ENCODE data around the gene CNTNAP2. TPM values are rescaled to one million over a fixed set of nuclear protein-coding genes. Genes with fewer than 3 reads are reported as not detected.

The CNTNAP2 gene
- total RNA-seq, 2 experiments from 2014 or later: not detected

- H3K4me1 Mint-ChIP-seq (ENCODE audit: low read depth): peaks cover 22% of the 10 kb centered on the region
- no peaks in the 10 kb centered on the region for H3K9me3 Mint-ChIP-seq
- DNase-seq (no peak), ATAC-seq (ENCODE audit: poor library complexity) (no peak)
- POLR2A ChIA-PET: no interaction called here
- intact Hi-C loops (cut with DNase I, micrococcal nuclease): no loop called here
- peaks cover 8% of the 10 kb centered on the region for H3K4me1 ChIP-seq (ENCODE audit: insufficient read depth, low read length)
- no peaks in the 10 kb centered on the region for H3K9me3 ChIP-seq (ENCODE audit: control insufficient read depth in 1 of 2, insufficient read depth in 1 of 2, low read length in 2 of 2)
- peaks cover 93% of the 10 kb centered on the region for H3K27me3 Mint-ChIP-seq
- no peak overlapping the region for H3K4me3 Mint-ChIP-seq
- H3K27ac Mint-ChIP-seq: no peak overlapping the region
- H3K36me3 ChIP-seq (ENCODE audit: insufficient read depth, low read length): no peaks in the 10 kb centered on the region
- TF ChIP-seq CTCF (IDR thresholded peaks at IDR 0.05): no peak
- peaks cover 38 to 67% of the 10 kb centered on the region in 2 experiments for H3K27me3 ChIP-seq (ENCODE audit: control insufficient read depth in 1 of 2, insufficient read depth in 2 of 2, low read length in 2 of 2)
- H3K36me3 Mint-ChIP-seq (ENCODE audit: low read depth): no peaks in the 10 kb centered on the region
- no peak overlapping the region for H3K27ac ChIP-seq (ENCODE audit: low read depth in 1 of 2, low read length in 2 of 2)
- CTCF ChIA-PET: no interaction called here
- H3K4me3 ChIP-seq (ENCODE audit: low read length): no peak overlapping the region
These were observed 2221.6 kb downstream of the CNTNAP2 start for GRCh38 chr7:148337995-148338747.

- H3K4me3 Mint-ChIP-seq: no peak overlapping the region
- peaks cover 90% of the 10 kb centered on the region for H3K27me3 Mint-ChIP-seq
- Histone ChIP-seq H3K4me3 (ENCODE audit: low read length) (no peak overlapping the region), H3K9me3 (ENCODE audit: control insufficient read depth in 1 of 2, insufficient read depth in 1 of 2, low read length in 2 of 2) (no peaks in the 10 kb centered on the region), H3K27ac (ENCODE audit: low read depth in 1 of 2, low read length in 2 of 2) (no peak overlapping the region), H3K4me1 (ENCODE audit: insufficient read depth, low read length) (peaks cover 8% of the 10 kb centered on the region), H3K36me3 (ENCODE audit: insufficient read depth, low read length) (no peaks in the 10 kb centered on the region), H3K27me3 (ENCODE audit: control insufficient read depth in 1 of 2, insufficient read depth in 2 of 2, low read length in 2 of 2) (peaks cover 38 to 67% of the 10 kb centered on the region in 2 experiments)
- no peak for DNase-seq
- CTCF ChIA-PET: no interaction called here
- H3K36me3 Mint-ChIP-seq (ENCODE audit: low read depth): no peaks in the 10 kb centered on the region
- H3K27ac Mint-ChIP-seq: no peak overlapping the region
- intact Hi-C loops (cut with DNase I, micrococcal nuclease): no loop called here
- no peak for TF ChIP-seq CTCF (IDR thresholded peaks at IDR 0.05)
- ATAC-seq (ENCODE audit: poor library complexity): no peak
- POLR2A ChIA-PET: no interaction called here
- peaks cover 22% of the 10 kb centered on the region for H3K4me1 Mint-ChIP-seq (ENCODE audit: low read depth)
- no peaks in the 10 kb centered on the region for H3K9me3 Mint-ChIP-seq
These were observed 2224.1 kb downstream of the CNTNAP2 start for GRCh38 chr7:148340438-148341280.

- Mint-ChIP-seq H3K4me1 (ENCODE audit: low read depth) (peaks cover 13% of the 10 kb centered on the region), H3K27ac (no peak overlapping the region), H3K9me3 (no peaks in the 10 kb centered on the region), H3K4me3 (no peak overlapping the region), H3K36me3 (ENCODE audit: low read depth) (no peaks in the 10 kb centered on the region), H3K27me3 (peaks cover 53% of the 10 kb centered on the region)
- Histone ChIP-seq H3K27me3 (ENCODE audit: control insufficient read depth in 1 of 2, insufficient read depth in 2 of 2, low read length in 2 of 2) (peaks cover 15 to 35% of the 10 kb centered on the region in 2 experiments), H3K4me3 (ENCODE audit: low read length) (no peak overlapping the region), H3K27ac (ENCODE audit: low read depth in 1 of 2, low read length in 2 of 2) (no peak overlapping the region), H3K36me3 (ENCODE audit: insufficient read depth, low read length) (no peaks in the 10 kb centered on the region), H3K9me3 (ENCODE audit: control insufficient read depth in 1 of 2, insufficient read depth in 1 of 2, low read length in 2 of 2) (no peaks in the 10 kb centered on the region), H3K4me1 (ENCODE audit: insufficient read depth, low read length) (peaks cover 3% of the 10 kb centered on the region)
- POLR2A ChIA-PET: no interaction called here
- no peak for DNase-seq
- CTCF ChIA-PET: no interaction called here
- no peak for TF ChIP-seq CTCF (IDR thresholded peaks at IDR 0.05)
- no peak for ATAC-seq (ENCODE audit: poor library complexity)
- intact Hi-C loops (cut with DNase I, micrococcal nuclease): no loop called here
These were observed 2227.8 kb downstream of the CNTNAP2 start for GRCh38 chr7:148344406-148344805.

Measured in CD4-positive, alpha-beta T cell (primary cell).